ENCODE data around the gene ADCY9. TPM values are rescaled to one million over a fixed set of nuclear protein-coding genes. Genes with fewer than 3 reads are reported as not detected.

The ADCY9 gene
- total RNA-seq, 1 donor from 2014 or later: 43.2 TPM

DNA sequence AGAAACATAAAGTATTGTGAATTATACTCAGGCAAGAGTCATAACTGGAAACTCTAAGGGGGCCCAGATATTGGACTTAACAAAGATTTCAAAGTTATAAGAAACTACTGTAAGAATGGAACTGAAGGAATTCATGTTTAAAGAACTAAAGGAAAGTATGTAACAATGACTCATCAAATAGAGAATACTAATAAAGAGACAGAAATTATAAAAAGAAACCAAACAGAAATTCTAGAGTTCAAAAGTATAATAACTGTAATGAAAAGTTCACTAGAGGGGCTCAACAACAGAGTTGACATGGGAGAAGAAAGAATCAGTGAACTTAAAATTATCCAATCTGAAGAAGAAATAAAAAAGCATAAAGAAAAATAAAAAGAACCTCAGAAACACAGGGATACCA, 55.4 kb downstream of the ADCY9 start:
- TF ChIP-seq, protein P1, sequence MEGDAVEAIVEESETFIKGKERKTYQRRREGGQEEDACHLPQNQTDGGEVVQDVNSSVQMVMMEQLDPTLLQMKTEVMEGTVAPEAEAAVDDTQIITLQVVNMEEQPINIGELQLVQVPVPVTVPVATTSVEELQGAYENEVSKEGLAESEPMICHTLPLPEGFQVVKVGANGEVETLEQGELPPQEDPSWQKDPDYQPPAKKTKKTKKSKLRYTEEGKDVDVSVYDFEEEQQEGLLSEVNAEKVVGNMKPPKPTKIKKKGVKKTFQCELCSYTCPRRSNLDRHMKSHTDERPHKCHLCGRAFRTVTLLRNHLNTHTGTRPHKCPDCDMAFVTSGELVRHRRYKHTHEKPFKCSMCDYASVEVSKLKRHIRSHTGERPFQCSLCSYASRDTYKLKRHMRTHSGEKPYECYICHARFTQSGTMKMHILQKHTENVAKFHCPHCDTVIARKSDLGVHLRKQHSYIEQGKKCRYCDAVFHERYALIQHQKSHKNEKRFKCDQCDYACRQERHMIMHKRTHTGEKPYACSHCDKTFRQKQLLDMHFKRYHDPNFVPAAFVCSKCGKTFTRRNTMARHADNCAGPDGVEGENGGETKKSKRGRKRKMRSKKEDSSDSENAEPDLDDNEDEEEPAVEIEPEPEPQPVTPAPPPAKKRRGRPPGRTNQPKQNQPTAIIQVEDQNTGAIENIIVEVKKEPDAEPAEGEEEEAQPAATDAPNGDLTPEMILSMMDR (IDR thresholded peaks at IDR 0.05): no peak
- H3K9me3 ChIP-seq: peaks cover 21% of the 10 kb centered on the region
- intact Hi-C loops (cut with DNase I): no loop called here
- no peak for ATAC-seq
- H3K4me1 ChIP-seq: peaks cover 8% of the 10 kb centered on the region
- no peaks in the 10 kb centered on the region for H3K27me3 ChIP-seq (ENCODE audit: low read depth)
- no peak overlapping the region for H3K27ac ChIP-seq
- H3K4me3 ChIP-seq: no peak overlapping the region
- no peak for DNase-seq
- H3K36me3 ChIP-seq: no peaks in the 10 kb centered on the region

DNA sequence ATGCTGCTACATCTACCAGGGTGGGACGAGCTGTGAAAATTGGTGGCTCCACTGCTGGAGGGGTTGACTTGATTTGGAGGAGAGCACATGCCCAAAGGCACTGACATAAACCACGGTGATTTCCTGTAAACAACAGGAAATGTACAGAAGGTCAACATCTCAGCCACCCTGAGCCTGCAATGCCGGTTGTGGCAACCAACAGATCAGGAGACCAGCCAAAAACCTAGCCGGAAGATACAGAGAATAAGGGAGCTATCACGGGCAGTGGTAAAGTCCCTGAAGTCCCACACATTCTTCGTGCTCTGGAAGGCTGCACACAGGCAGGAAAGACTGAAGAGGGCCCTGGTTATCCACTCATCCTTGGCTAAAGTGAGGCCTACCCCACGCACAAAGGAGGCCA, 56.2 kb downstream of the ADCY9 start:
- DNase-seq (no peak), ATAC-seq (peak; percentile 12 to 38)
- Histone ChIP-seq H3K27me3 (ENCODE audit: low read depth) (no peaks in the 10 kb centered on the region), H3K4me1 (peaks cover 8% of the 10 kb centered on the region), H3K36me3 (no peaks in the 10 kb centered on the region), H3K27ac (no peak overlapping the region), H3K4me3 (no peak overlapping the region), H3K9me3 (peaks cover 21% of the 10 kb centered on the region)
- TF ChIP-seq, protein P1 (IDR thresholded peaks at IDR 0.05): no peak
- intact Hi-C loops (cut with DNase I): no loop called here

DNA sequence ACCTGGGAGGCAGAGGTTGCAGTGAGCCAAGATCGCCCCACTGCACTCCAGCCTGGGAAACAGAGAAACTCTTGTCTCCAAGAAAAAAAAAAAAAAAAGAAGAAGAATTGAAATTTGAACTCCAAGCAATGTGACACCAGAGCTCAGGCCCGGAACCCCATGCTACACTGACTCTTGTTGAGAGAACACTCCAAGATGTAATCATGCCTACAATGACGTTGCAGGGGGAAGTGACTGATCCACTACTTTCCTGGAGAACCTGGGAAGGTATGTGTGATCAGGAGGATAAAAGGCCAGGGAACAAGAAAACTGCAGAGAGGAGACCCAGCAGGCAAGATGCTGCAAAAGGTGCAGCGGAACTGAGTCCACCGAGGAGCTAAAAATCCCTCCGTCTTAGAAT, 57.9 kb downstream of the ADCY9 start:
- TF ChIP-seq, protein P1 (IDR thresholded peaks at IDR 0.05): no peak
- intact Hi-C loops (cut with DNase I): no loop called here
- Histone ChIP-seq H3K36me3 (no peaks in the 10 kb centered on the region), H3K9me3 (peaks cover 21% of the 10 kb centered on the region), H3K27ac (no peak overlapping the region), H3K4me1 (peaks cover 23% of the 10 kb centered on the region), H3K27me3 (ENCODE audit: low read depth) (no peaks in the 10 kb centered on the region), H3K4me3 (no peak overlapping the region)
- peak in 1 of 2 donors; percentile 35 for ATAC-seq
- DNase-seq: no peak

DNA sequence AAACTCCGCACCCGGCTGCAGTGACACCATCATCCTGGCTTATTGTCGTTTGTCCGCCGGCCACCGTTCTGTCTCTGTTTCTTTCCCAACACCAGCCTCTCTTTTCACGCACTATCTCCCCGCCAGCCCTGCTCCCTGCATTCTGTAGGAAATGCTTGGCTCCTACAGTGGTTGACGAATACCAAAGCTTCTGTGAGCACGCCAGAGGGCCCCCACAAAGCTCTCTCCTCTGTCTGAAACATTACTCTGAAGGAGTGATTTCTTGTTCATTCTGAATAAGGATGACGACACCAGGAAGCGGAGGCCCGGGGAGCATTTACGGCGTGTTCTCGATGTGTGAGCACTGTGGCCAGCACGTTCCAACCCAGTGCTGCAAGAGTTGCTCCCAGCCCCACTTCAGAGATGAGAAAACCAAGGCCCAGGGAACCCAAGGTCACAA, 58.8 kb downstream of the ADCY9 start:
- no peak overlapping the region for H3K27ac ChIP-seq
- H3K27me3 ChIP-seq (ENCODE audit: low read depth): no peaks in the 10 kb centered on the region
- H3K9me3 ChIP-seq: peaks cover 20% of the 10 kb centered on the region
- ATAC-seq (no peak), DNase-seq (no peak)
- intact Hi-C loops (cut with DNase I): no loop called here
- H3K4me1 ChIP-seq: peaks cover 33% of the 10 kb centered on the region
- TF ChIP-seq, protein P1 (IDR thresholded peaks at IDR 0.05): no peak
- no peaks in the 10 kb centered on the region for H3K36me3 ChIP-seq
- no peak overlapping the region for H3K4me3 ChIP-seq

DNA sequence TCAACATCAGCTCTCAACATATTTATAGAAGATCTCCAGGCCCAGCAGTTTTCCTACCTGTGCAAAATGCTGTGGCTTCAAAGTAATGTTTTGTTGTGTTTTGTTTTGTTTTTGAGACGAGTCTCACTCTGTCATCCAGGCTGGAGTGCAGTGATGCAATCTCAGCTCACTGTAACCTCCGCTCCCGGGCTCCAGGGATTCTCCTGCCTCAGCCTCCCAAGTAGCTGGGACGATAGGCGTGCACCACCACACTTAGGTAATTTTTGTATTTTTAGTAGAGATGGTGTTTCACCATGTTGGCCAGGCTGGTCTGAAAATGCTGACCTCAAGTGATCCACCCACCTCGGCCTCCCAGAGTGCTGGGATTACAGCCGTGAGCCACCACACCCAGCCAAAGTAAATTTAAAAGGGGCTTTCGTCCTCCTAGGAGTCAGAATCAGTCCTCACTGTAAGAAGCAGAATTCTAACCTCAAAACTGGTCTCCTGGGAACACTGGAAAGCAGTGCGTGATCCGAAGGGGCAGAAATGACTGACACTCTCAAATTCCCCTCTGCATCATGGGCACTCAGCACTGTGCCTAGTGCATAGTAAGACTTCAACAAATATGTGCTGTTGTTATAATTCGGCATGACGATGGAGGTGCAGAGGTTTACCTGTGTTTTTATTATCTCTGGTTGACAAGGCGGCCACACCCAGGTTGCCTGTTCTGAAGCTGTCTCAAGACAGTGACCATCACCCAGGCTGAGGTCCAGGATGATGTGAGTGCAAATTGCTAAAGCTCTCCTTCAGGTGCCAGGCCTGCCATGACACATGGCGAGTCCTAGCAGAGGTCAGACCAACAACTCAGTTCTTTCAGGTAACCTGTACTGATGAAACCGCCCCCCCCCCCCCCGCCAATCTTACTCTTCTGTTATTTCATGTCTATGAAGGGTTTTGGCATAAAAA, 59.8 kb downstream of the ADCY9 start:
- TF ChIP-seq, protein P1 (IDR thresholded peaks at IDR 0.05): no peak
- DNase-seq: no peak
- H3K36me3 ChIP-seq: no peaks in the 10 kb centered on the region
- intact Hi-C loops (cut with DNase I): no loop called here
- peaks cover 43% of the 10 kb centered on the region for H3K4me1 ChIP-seq
- H3K4me3 ChIP-seq: no peak overlapping the region
- H3K27me3 ChIP-seq (ENCODE audit: low read depth): no peaks in the 10 kb centered on the region
- no peak for ATAC-seq
- H3K27ac ChIP-seq: no peak overlapping the region
- H3K9me3 ChIP-seq: peaks cover 11% of the 10 kb centered on the region
